GM19438 (cell line): ENCODE measurements around the gene AP2B1.
"Not testable (repeated sequence)": the region's sequence is repeated elsewhere in the genome, so short reads cannot be mapped to it uniquely, and the experiment has no call there.

Experiments used
- ATAC-seq: cut with Tn5 transposase; IDR thresholded peaks from one replicate; pipeline ENCODE4 v1.9.1; 2021; ENCODE audit warnings: low read depth; ENCODE audit not compliant: unreplicated experiment

The AP2B1 gene

DNA sequence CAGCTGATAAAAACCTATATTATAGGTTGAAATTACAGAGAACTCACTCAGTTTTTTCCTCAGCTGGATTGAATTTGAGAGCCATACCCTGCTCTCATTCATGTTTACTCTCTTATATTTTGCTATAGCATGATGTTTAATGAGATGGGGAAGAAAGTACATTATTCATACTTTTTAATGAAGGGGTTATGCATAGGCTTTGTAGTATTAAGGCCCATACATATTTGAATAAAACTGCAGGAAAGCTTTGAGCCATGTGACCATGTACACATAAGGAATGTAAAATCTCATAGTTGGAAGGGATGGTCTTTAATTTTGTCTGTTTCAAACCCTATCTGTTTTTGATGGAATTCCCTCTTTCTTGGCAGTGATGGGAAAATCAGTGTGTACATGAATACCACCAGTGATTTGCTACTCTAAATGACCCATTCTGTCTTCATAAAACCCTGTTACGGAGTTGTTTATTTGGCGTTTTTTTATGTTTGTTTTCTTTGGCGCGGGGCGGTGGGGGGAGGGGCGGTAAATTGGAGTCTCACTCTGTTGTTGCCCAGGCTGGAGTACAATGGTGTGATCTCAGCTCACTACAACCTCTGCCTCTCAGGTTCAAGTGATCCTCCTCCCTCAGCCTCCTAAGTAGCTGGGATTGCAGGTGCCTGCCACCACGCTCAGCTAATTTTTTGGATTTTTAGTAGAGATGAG is 105.5 kb downstream of the AP2B1 start:
- no peak for ATAC-seq

- ATAC-seq, result no peak
Measured at GRCh38 chr17:35693662-35694061, 106.5 kb downstream of the AP2B1 start.

DNA sequence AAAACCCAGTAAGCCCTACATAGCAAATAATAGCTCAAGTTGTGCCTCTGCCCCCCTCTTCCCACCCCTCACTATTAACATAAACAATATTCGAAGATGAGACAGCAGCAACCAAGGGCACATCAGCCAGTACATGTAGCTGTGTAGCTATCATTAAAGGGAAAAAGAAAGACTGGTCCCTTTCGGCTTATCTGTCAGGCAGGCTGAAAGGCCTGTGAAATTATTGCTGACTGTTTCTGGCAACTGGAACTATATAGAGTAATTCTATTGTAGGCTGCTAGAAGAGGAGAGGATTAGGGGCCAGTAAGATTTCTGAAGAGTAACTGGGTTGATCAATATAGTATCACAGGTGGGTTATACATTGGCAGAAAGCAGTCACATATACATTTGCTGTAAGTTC is 107.8 kb downstream of the AP2B1 start:
- no peak for ATAC-seq

- ATAC-seq, result no peak
Measured at GRCh38 chr17:35695613-35696012, 108.5 kb downstream of the AP2B1 start.

GRCh38 chr17:35698800-35699199 is 111.7 kb downstream of the AP2B1 start:
- no peak for ATAC-seq

DNA sequence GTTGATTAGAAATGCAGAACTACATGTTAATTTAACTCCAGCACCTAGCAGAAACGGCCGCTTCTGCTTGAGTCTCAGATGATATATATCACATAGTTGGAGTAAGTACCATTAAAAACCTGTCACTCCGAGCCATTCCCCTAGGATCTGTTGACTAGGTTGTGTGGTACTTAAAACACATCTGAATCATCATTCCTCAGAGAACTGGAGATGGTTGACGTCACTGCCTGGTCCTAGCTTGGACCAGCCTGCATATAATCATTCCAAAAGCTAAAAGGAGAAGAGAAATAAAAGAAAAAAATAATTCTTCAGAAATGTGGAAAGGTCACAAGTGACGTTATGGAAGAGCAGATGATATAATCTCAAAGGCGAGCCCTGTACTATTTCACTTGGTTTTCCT is 113.0 kb downstream of the AP2B1 start:
- no peak for ATAC-seq

- ATAC-seq, result no peak
Measured at GRCh38 chr17:35701491-35701890, 114.4 kb downstream of the AP2B1 start.

GRCh38 chr17:35703308-35703707 is 116.2 kb downstream of the AP2B1 start:
- not testable (repeated sequence) for ATAC-seq

GRCh38 chr17:35705230-35705629 is 118.1 kb downstream of the AP2B1 start:
- no peak for ATAC-seq

DNA sequence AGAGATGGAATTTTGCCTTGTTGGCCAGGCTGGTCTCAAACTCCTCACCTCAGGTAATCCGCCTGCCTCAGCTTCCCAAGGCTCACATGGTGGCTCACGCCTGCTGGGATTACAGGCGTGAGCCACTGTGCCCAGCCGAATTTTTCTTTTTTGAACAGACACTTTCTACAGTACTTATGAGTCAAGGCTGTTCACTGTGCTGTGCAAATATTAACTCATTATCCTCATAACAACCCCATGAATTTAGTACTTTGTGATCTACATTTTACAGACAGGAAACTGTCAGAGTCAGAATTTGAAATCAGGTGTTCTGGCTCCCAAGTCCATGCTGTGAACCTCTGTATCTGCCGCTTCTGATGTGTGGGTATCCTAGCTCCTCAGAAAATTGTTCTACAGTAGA is 118.6 kb downstream of the AP2B1 start:
- no peak for ATAC-seq

- ATAC-seq, result no peak
Measured at GRCh38 chr17:35708149-35708548, 121.0 kb downstream of the AP2B1 start.

DNA sequence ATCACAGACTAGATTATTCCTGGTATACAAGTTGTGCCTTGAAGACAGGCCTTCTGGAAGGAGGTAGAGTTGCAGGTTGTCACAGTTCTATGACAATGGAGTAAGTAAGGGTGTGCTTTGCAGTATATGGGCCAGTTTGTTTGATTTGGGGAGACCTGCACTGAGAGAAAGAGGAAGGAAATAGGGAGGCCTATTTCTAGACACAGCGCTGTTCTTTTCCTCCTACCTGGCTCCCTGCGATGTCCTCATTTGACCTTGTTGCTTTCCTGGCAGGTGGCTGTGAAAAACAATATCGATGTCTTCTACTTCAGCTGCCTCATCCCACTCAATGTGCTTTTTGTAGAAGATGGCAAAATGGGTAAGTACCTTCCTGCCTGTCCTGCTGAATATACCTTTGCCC is 121.8 kb downstream of the AP2B1 start:
- no peak for ATAC-seq

- ATAC-seq, result no peak
Measured at GRCh38 chr17:35709874-35710273, 122.8 kb downstream of the AP2B1 start.

- ATAC-seq, result no peak
Measured at GRCh38 chr17:35710950-35711349, 123.8 kb downstream of the AP2B1 start.

DNA sequence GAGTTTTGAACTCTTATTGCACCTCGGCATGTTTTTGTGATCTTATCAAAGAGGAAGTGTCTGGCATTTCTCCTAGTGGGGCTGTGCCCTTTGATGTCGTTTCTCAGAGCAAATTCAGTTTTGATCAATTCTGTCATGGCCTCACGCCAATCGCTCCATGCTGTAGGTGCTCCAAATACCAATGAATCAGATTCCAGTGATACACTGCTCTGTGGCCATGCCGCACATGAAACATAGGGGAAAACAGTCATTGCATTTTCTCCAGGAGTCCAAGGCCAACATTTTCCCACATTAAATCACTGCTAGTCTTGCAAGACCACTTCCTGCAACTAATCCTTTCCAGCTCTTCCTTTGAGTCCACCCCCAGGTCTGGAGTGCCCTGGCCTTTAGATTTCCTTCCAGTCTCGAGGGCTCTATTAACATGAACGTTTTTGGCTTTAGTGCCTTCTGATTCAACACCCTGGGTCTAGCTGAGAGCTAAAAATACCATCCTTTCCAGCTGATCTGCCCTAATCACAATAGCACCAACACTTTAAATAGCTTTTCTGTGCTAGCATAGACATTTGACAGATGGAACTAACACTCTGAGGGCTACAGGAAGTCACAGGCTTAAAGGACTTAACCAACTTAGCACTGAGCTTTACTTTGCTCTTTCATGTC is 126.1 kb downstream of the AP2B1 start:
- no peak for ATAC-seq

- ATAC-seq, result no peak
Measured at GRCh38 chr17:35714988-35715387, 127.9 kb downstream of the AP2B1 start.

DNA sequence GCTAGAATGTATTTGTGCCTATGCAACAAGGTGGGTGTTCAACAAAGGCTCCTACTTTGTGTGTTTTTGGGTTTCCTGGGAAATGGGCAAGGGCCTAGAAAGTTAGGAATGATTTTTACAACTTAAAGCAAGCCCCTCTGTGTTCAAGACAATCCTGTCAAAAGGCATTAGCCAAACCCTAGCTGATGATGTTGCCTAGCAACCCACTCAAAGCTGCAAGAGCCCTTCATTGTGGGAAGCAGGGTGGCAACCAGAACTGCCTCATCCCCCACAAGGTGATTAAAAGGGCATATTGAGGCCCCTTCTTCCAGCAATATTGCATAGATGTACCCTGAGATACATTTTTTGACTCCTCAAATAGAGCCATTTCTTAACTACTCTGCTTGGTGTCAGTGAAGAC is 128.3 kb downstream of the AP2B1 start:
- ATAC-seq, result no peak

- no peak for ATAC-seq
Measured at GRCh38 chr17:35716173-35716572, 129.1 kb downstream of the AP2B1 start.

GRCh38 chr17:35716897-35717465 is 129.9 kb downstream of the AP2B1 start:
- no peak for ATAC-seq

DNA sequence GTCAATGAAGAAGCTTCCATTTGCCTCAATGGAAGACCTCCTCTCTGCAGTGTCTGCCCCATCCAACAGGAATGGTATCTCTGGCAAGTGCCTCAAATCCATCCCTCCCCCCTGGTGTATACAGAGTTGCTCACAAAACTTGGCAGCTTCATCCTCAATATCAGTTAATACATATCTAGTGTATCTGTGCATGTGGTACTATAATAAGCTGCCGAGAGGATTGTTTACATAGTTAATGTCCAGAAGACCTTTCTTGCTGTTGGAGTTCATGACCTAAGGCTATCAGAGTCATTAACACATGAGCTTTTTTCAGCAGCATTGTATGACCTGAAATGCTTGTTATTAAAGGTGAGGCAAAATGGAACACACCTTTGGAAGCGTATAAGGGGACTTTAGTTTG is 130.4 kb downstream of the AP2B1 start:
- ATAC-seq, result no peak

DNA sequence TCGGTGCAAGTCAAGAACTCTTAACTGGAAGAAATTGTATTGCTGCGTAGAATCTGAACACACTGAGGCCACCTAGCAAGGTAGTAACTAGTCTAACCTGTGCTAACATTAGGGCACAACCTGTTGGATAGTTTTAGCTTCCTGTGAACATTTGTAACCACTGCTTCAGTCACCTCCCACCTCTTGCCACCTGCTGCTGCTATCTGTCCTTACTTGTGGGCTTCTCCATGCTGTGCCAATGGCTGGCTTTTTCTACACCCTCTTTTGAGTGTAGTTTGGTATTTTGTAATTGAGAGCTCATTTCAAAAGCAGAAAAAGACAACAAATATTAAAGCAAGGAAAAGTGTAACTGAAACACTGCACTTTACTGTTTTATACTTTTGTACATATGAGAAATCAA is 136.6 kb downstream of the AP2B1 start:
- no peak for ATAC-seq

DNA sequence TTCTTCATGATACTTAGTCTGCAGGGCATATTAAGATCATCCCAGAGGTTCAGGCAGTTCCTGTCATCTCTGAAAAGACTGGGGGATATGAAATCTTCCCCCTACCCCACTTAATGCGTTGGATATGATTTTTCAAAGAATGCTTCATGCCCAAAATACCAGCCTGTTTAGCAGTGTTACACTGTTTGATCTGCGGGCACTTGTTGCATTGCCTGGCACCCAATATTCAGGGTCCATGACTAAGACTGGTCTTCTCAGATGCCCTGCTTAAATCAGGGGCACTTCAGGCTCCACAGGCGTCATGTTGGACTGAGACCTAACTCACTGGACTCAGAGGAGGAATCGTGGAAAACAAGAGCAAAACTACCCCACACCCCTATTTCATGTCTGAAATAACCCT is 137.9 kb downstream of the AP2B1 start:
- ATAC-seq, result no peak
